ENCODE measurements around the gene HOXA6. TPM values are rescaled to one million over a fixed set of nuclear protein-coding genes. Genes with fewer than 3 reads are reported as not detected.

The HOXA6 gene
- total and polyA plus RNA-seq, 9 of the 15 experiments (the other 6 are each of a cell fraction or from before 2014, with no cell fraction given): not detected

DNA sequence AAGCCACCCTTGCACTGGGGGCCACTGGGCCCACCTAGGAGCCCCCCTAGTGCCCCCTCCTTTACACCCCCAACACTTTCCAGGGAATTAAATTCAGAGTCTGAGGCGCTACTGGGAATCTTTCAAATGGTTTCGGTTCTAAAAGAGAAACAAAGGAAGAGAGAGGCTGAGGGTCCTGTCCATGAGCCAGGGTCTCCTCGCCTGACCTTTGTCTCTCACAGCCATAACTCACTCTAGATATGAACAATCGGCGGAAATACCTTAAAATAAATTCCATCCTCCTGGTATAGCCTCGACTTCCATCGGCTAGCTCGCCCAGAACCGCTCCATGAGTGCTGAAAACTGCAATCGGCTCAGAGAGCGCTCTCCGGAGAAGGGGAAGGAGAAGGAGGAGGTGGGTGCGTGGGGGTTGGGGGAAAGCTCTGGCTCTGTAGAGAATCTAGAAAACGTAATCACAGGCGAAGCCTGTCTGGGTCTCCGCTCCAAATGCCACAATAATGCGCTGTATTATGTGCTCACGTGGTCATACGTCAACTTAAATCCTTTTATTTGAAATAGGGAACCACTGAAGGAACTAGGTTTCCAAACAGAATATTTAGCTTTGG is 29.6 kb downstream of the HOXA6 start (continued):
- TF ChIP-seq, protein P1, sequence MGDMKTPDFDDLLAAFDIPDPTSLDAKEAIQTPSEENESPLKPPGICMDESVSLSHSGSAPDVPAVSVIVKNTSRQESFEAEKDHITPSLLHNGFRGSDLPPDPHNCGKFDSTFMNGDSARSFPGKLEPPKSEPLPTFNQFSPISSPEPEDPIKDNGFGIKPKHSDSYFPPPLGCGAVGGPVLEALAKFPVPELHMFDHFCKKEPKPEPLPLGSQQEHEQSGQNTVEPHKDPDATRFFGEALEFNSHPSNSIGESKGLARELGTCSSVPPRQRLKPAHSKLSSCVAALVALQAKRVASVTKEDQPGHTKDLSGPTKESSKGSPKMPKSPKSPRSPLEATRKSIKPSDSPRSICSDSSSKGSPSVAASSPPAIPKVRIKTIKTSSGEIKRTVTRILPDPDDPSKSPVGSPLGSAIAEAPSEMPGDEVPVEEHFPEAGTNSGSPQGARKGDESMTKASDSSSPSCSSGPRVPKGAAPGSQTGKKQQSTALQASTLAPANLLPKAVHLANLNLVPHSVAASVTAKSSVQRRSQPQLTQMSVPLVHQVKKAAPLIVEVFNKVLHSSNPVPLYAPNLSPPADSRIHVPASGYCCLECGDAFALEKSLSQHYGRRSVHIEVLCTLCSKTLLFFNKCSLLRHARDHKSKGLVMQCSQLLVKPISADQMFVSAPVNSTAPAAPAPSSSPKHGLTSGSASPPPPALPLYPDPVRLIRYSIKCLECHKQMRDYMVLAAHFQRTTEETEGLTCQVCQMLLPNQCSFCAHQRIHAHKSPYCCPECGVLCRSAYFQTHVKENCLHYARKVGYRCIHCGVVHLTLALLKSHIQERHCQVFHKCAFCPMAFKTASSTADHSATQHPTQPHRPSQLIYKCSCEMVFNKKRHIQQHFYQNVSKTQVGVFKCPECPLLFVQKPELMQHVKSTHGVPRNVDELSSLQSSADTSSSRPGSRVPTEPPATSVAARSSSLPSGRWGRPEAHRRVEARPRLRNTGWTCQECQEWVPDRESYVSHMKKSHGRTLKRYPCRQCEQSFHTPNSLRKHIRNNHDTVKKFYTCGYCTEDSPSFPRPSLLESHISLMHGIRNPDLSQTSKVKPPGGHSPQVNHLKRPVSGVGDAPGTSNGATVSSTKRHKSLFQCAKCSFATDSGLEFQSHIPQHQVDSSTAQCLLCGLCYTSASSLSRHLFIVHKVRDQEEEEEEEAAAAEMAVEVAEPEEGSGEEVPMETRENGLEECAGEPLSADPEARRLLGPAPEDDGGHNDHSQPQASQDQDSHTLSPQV (IDR thresholded peaks at IDR 0.05): no peak
- TF ChIP-seq RAD21 (CRISPR knock-in tag; conservative IDR thresholded peaks at IDR 0.05 in 1 of 2, IDR thresholded peaks at IDR 0.05 in 1 of 2): no peak
- TF ChIP-seq GATA2 (CRISPR knock-in tag; IDR thresholded peaks at IDR 0.05): no peak
- TF ChIP-seq TCFL5 (CRISPR knock-in tag; conservative IDR thresholded peaks at IDR 0.05): no peak
- TF ChIP-seq NCOA2 (IDR thresholded peaks at IDR 0.05; ENCODE audit: partially characterized antibody in 2 of 2): no peak
- no peak for TF ChIP-seq BDP1 (IDR thresholded peaks at IDR 0.05; ENCODE audit: insufficient read depth, insufficient read length)
- no peak for TF ChIP-seq ZNF696 (CRISPR knock-in tag; conservative IDR thresholded peaks at IDR 0.05)
- no peak for TF ChIP-seq GTF2F1 (IDR thresholded peaks at IDR 0.05; ENCODE audit: low read depth, low read length)
- TF ChIP-seq ZBTB49 (CRISPR knock-in tag; IDR thresholded peaks at IDR 0.05; ENCODE audit: borderline replicate concordance): no peak
- TF ChIP-seq ZNF212 (CRISPR knock-in tag; IDR thresholded peaks at IDR 0.05): no peak
